ENCODE results near the gene NR3C2. TPM values are rescaled to one million over a fixed set of nuclear protein-coding genes. Genes with fewer than 3 reads are reported as not detected.

The NR3C2 gene
- total RNA-seq, 2 donors from 2014 or later = 0.44 to 0.82 TPM

DNA sequence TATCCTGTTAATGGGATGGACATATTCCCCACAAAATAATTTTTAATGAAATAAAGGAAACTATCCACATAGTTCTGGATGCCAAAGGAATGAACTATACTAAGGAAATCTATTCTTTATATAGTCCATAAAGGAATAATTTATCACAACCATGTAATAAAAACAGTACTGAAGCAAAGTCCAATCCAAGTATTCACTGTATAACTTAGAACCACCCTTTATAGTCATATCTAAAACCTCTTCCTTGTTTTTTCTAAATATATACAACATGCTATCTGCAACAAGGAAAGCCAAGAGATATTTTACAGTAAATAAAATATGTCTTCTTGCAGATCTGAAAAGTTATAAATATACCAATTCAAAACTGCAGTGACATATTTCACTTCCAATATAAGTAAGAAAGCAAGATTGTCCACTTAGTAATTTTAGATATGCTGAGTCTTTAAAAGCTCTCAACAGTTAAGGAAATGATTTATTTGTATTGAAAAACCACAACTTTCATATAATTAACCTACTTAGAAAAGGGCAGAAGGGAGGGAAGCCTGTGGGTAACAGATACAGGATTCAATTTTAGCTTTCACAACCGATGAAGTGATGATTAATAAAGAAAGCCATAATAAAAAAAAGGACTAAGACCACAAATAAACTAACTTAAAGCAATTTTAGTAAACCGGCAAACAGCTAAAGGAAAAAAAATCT lies 8.0 kb downstream of the NR3C2 start:
- Histone ChIP-seq H3K9me3 (ENCODE audit: control insufficient read depth, low read length) (no peaks in the 10 kb centered on the region), H3K27me3 (ENCODE audit: control insufficient read depth, insufficient read depth, low read length, poor library complexity, severe bottlenecking) (peaks cover 2% of the 10 kb centered on the region), H3K36me3 (ENCODE audit: control insufficient read depth, insufficient read depth, low read length) (no peaks in the 10 kb centered on the region), H3K4me1 (ENCODE audit: control insufficient read depth, insufficient read depth, low read length) (no peaks in the 10 kb centered on the region), H3K27ac (ENCODE audit: low read depth, low read length) (no peak overlapping the region), H3K9ac (ENCODE audit: extremely low read depth, low read length, poor library complexity, severe bottlenecking) (no peak overlapping the region), H3K4me3 (ENCODE audit: low read length) (no peak overlapping the region)
- no peaks in the 10 kb centered on the region for H3K9me3 Mint-ChIP-seq
- H3K4me3 Mint-ChIP-seq = no peak overlapping the region
- no peaks in the 10 kb centered on the region for H3K36me3 Mint-ChIP-seq (ENCODE audit: low read depth)
- no peak for DNase-seq
- H3K27me3 Mint-ChIP-seq (ENCODE audit: insufficient read depth) = peaks cover 7% of the 10 kb centered on the region
- TF ChIP-seq, protein P1, sequence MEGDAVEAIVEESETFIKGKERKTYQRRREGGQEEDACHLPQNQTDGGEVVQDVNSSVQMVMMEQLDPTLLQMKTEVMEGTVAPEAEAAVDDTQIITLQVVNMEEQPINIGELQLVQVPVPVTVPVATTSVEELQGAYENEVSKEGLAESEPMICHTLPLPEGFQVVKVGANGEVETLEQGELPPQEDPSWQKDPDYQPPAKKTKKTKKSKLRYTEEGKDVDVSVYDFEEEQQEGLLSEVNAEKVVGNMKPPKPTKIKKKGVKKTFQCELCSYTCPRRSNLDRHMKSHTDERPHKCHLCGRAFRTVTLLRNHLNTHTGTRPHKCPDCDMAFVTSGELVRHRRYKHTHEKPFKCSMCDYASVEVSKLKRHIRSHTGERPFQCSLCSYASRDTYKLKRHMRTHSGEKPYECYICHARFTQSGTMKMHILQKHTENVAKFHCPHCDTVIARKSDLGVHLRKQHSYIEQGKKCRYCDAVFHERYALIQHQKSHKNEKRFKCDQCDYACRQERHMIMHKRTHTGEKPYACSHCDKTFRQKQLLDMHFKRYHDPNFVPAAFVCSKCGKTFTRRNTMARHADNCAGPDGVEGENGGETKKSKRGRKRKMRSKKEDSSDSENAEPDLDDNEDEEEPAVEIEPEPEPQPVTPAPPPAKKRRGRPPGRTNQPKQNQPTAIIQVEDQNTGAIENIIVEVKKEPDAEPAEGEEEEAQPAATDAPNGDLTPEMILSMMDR (conservative IDR thresholded peaks at IDR 0.05) = no peak
- no peak overlapping the region for H3K27ac Mint-ChIP-seq
- WGBS, 2 experiments (ENCODE audit: insufficient coverage in 1 of 2, insufficient read length in 1 of 2) = 80% methylated on average over 1 of the region's 2 CpGs; no CpG with 5 or more reads in 1 of the 2 experiments
- no peaks in the 10 kb centered on the region for H3K4me1 Mint-ChIP-seq

DNA sequence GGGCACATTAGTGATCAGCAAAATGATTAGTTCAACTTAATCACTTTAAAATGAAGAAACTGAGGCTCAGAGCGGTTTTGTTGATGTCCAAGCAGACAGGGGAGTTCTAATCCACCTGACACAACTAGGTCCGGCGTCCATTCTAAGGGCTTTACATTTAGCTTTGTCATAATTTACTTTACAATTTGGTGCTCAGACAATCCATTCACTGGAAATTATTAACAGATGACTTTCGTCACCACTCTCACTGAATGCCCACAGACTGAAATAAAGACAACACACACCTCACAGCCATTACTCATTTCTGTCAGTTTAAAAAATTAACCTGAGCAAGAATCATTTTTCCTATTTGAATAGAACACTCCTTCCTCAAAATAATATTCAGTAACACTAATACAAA lies 10.8 kb downstream of the NR3C2 start:
- Histone ChIP-seq H3K27ac (ENCODE audit: low read depth, low read length) (no peak overlapping the region), H3K27me3 (ENCODE audit: control insufficient read depth, insufficient read depth, low read length, poor library complexity, severe bottlenecking) (no peaks in the 10 kb centered on the region), H3K9ac (ENCODE audit: extremely low read depth, low read length, poor library complexity, severe bottlenecking) (no peak overlapping the region), H3K9me3 (ENCODE audit: control insufficient read depth, low read length) (no peaks in the 10 kb centered on the region), H3K4me3 (ENCODE audit: low read length) (no peak overlapping the region), H3K36me3 (ENCODE audit: control insufficient read depth, insufficient read depth, low read length) (no peaks in the 10 kb centered on the region), H3K4me1 (ENCODE audit: control insufficient read depth, insufficient read depth, low read length) (no peaks in the 10 kb centered on the region)
- H3K27me3 Mint-ChIP-seq (ENCODE audit: insufficient read depth) = peaks cover 5% of the 10 kb centered on the region
- TF ChIP-seq, protein P1 (conservative IDR thresholded peaks at IDR 0.05) = no peak
- 91 to 96% methylated on average over 3 to 4 of the region's 4 CpGs for WGBS, 2 experiments (ENCODE audit: insufficient coverage in 1 of 2, insufficient read length in 1 of 2)
- H3K4me3 Mint-ChIP-seq = no peak overlapping the region
- H3K27ac Mint-ChIP-seq = no peak overlapping the region
- H3K4me1 Mint-ChIP-seq = no peaks in the 10 kb centered on the region
- no peak for DNase-seq
- no peaks in the 10 kb centered on the region for H3K9me3 Mint-ChIP-seq
- no peaks in the 10 kb centered on the region for H3K36me3 Mint-ChIP-seq (ENCODE audit: low read depth)

GRCh38 chr4:148430854-148431253 lies 11.4 kb downstream of the NR3C2 start:
- H3K36me3 ChIP-seq (ENCODE audit: control insufficient read depth, insufficient read depth, low read length) = no peaks in the 10 kb centered on the region
- H3K9me3 ChIP-seq (ENCODE audit: control insufficient read depth, low read length) = no peaks in the 10 kb centered on the region
- no peaks in the 10 kb centered on the region for H3K9me3 Mint-ChIP-seq
- H3K4me3 ChIP-seq (ENCODE audit: low read length) = no peak overlapping the region
- 94 to 100% methylated on average over 1 to 3 of the region's 3 CpGs for WGBS, 2 experiments (ENCODE audit: insufficient coverage in 1 of 2, insufficient read length in 1 of 2)
- no peaks in the 10 kb centered on the region for H3K4me1 Mint-ChIP-seq
- TF ChIP-seq, protein P1 (conservative IDR thresholded peaks at IDR 0.05) = no peak
- no peaks in the 10 kb centered on the region for H3K36me3 Mint-ChIP-seq (ENCODE audit: low read depth)
- peaks cover 2% of the 10 kb centered on the region for H3K27me3 Mint-ChIP-seq (ENCODE audit: insufficient read depth)
- H3K27ac Mint-ChIP-seq = no peak overlapping the region
- H3K4me3 Mint-ChIP-seq = no peak overlapping the region
- no peak for DNase-seq
- H3K9ac ChIP-seq (ENCODE audit: extremely low read depth, low read length, poor library complexity, severe bottlenecking) = no peak overlapping the region
- H3K4me1 ChIP-seq (ENCODE audit: control insufficient read depth, insufficient read depth, low read length) = no peaks in the 10 kb centered on the region
- no peak overlapping the region for H3K27ac ChIP-seq (ENCODE audit: low read depth, low read length)
- no peaks in the 10 kb centered on the region for H3K27me3 ChIP-seq (ENCODE audit: control insufficient read depth, insufficient read depth, low read length, poor library complexity, severe bottlenecking)
